Esophagus muscularis mucosa (tissue), 4 donors: ENCODE data around the gene SHB. TPM values are rescaled to one million over a fixed set of nuclear protein-coding genes. Genes with fewer than 3 reads are reported as not detected.

Experiments used
- DNase-seq: peaks from one replicate; pipeline ENCODE4 v3.0.0-alpha.2; 2017; ENCODE audit errors: extremely low spot score
- H3K27ac ChIP-seq, 4 donors: fragments of 200-600 bp; sonication (generic); replicated peaks in 1 of 4; 1 replicate in 3 of 4; 2 replicates in 1 of 4; pipeline ENCODE4 v1.5.1; 2016 to 2019; ENCODE audit warnings: mild to moderate bottlenecking in 1 of 4
- H3K27me3 ChIP-seq, 4 donors: fragments of 200-600 bp; sonication (generic); one replicate each; pipeline versions ENCODE4 v1.5.1 to v1.6.0; 2016 to 2019
- H3K36me3 ChIP-seq, 4 donors: fragments of 200-600 bp; sonication (generic); one replicate each; pipeline ENCODE4 v1.5.1; 2016 to 2019
- H3K4me1 ChIP-seq, 4 donors: fragments of 200-600 bp; sonication (generic); one replicate each; pipeline ENCODE4 v1.5.1; 2016 to 2019
- H3K4me3 ChIP-seq, 4 donors: fragments of 200-600 bp; sonication (generic); 1 replicate in 2 of 4; 2 replicates in 2 of 4; pipeline ENCODE4 v1.5.1; 2016 to 2019; ENCODE audit warnings: mild to moderate bottlenecking in 4 of 4, moderate library complexity in 1 of 4
- H3K9me3 ChIP-seq, 4 donors: fragments of 200-600 bp; sonication (generic); 1 replicate in 3 of 4; 2 replicates in 1 of 4; pipeline ENCODE4 v1.5.1; 2016 to 2019
- EP300 ChIP-seq: sonication (generic); formaldehyde crosslinking; IDR thresholded peaks from one replicate; pipeline ENCODE4 v1.6.1; 2017; ENCODE audit warnings: antibody characterized with exemption
- POLR2A ChIP-seq: fragments of 450-650 bp; IDR thresholded peaks from one replicate; pipeline ENCODE4 v1.6.1; 2017; ENCODE audit warnings: antibody characterized with exemption, moderate library complexity, mild to moderate bottlenecking, low read depth
- POLR2AphosphoS5 ChIP-seq, 2 donors: sonication (generic); formaldehyde crosslinking; IDR thresholded peaks; one replicate each; pipeline ENCODE4 v1.6.1; 2017; ENCODE audit warnings: antibody characterized with exemption in 2 of 2
- WGBS: methylation state at CpG from one replicate; pipeline ENCODE4 v1.1.5; 2018; 5-methylcytosine and 5-hydroxymethylcytosine counted together
- intact Hi-C: fragments of 100-400 bp; cut with DNase I; formaldehyde crosslinking; loops from one replicate; pipeline ENCODE4 v1.15.1; 2023
- total RNA-seq, 4 donors: library from RNA; depleted of rRNA; stranded (reverse); fragments of >200 nt; gene quantifications; one replicate each; pipeline versions ENCODE4 v1.1.0 to v1.2.1, GENCODE V29; 2016
- TF ChIP-seq, protein P1 (sequence below), 3 experiments: fragments of 200-600 bp in 2 of 3; fragments of 450-650 bp in 1 of 3; sonication (generic) in 2 of 3; IDR thresholded peaks; one replicate each; pipeline ENCODE4 v1.5.1; 2017 to 2019; ENCODE audit warnings: antibody characterized with exemption in 3 of 3, mild to moderate bottlenecking in 2 of 3, moderate library complexity in 1 of 3

The SHB gene
- total RNA-seq, 4 donors from 2014 or later = 16.6 to 21.2 (median 21.0) TPM

DNA sequence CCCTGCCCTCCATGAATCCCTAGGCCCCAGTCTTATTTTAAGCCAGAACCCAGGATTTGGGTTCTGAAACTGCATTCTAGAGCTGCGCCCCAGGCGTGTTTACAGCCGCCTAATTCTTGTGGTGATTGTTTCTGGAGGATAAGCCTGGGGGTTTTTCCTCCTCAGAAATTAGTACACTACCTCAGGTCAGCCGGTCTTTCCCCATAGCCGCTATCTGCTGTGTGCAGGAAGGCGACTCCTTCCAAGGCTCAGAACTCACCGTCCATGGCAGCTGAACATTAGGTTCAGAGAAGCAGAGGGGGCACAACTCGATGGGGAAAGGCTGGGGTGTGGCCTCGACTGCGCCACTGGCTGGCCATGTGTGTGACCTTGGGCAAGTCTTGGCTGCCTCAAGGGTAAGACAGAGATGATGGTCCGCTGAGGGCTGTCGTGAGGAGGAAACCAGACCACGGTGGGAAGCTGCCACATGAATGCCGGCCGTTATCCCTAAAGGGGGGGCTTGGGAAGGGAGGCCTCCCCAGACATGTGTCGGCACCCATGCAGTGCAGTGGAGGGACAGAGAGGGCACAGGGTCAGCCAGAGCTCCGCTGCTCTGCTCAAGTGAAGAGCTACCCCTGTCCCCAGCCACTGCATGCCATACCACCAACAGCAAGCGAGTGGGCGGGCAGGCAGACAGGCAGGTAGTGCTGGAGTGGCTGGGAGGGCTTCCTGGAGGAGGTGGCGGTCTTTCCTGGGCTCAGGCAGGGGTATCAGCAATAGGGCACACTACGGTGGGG, 28.9 kb downstream of the SHB start:
- WGBS = 94% methylated on average over 21 of the region's 21 CpGs
- H3K9me3 ChIP-seq = no peaks in the 10 kb centered on the region
- TF ChIP-seq POLR2A (no peak), POLR2AphosphoS5 (IDR thresholded peaks at IDR 0.05) (no peak), EP300 (no peak)
- TF ChIP-seq, protein P1, sequence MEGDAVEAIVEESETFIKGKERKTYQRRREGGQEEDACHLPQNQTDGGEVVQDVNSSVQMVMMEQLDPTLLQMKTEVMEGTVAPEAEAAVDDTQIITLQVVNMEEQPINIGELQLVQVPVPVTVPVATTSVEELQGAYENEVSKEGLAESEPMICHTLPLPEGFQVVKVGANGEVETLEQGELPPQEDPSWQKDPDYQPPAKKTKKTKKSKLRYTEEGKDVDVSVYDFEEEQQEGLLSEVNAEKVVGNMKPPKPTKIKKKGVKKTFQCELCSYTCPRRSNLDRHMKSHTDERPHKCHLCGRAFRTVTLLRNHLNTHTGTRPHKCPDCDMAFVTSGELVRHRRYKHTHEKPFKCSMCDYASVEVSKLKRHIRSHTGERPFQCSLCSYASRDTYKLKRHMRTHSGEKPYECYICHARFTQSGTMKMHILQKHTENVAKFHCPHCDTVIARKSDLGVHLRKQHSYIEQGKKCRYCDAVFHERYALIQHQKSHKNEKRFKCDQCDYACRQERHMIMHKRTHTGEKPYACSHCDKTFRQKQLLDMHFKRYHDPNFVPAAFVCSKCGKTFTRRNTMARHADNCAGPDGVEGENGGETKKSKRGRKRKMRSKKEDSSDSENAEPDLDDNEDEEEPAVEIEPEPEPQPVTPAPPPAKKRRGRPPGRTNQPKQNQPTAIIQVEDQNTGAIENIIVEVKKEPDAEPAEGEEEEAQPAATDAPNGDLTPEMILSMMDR (IDR thresholded peaks at IDR 0.05) = no peak
- DNase-seq = no peak
- no peak overlapping the region for H3K4me3 ChIP-seq
- H3K27ac ChIP-seq = no peak overlapping the region
- peaks cover 54 to 86% (median 65%) of the 10 kb centered on the region in 4 donors for H3K4me1 ChIP-seq
- no peaks in the 10 kb centered on the region for H3K27me3 ChIP-seq
- intact Hi-C loops = no loop called here
- no peaks in the 10 kb centered on the region for H3K36me3 ChIP-seq

GRCh38 chr9:38039090-38039906, 29.7 kb downstream of the SHB start:
- DNase-seq = no peak
- TF ChIP-seq EP300 = no peak
- TF ChIP-seq, protein P1 (IDR thresholded peaks at IDR 0.05) = no peak
- intact Hi-C loops = no loop called here
- Histone ChIP-seq H3K27me3 (no peaks in the 10 kb centered on the region), H3K36me3 (no peaks in the 10 kb centered on the region), H3K9me3 (no peaks in the 10 kb centered on the region), H3K4me3 (no peak overlapping the region), H3K4me1 (peaks cover 54 to 80% (median 63%) of the 10 kb centered on the region in 4 donors), H3K27ac (no peak overlapping the region)
- WGBS = 73% methylated on average over 16 of the region's 16 CpGs

- no peak for DNase-seq
- Histone ChIP-seq H3K4me3 (no peak overlapping the region), H3K27ac (peak overlapping the region in 1 of 4 donors; percentile 48), H3K36me3 (no peaks in the 10 kb centered on the region), H3K27me3 (no peaks in the 10 kb centered on the region), H3K4me1 (peaks cover 52 to 72% (median 55%) of the 10 kb centered on the region in 4 donors), H3K9me3 (no peaks in the 10 kb centered on the region)
- intact Hi-C loops = no loop called here
- WGBS = 59% methylated on average over 15 of the region's 15 CpGs
- TF ChIP-seq, protein P1 (IDR thresholded peaks at IDR 0.05) = no peak
- TF ChIP-seq EP300 (no peak), POLR2AphosphoS5 (IDR thresholded peaks at IDR 0.05) (no peak), POLR2A (no peak)
Measured at GRCh38 chr9:38038307-38039089, 30.5 kb downstream of the SHB start.

GRCh38 chr9:38037981-38038306, 31.1 kb downstream of the SHB start:
- peak overlapping the region in 2 of 4 donors; percentile 30 to 48 for H3K27ac ChIP-seq
- TF ChIP-seq, protein P1 (IDR thresholded peaks at IDR 0.05) = no peak
- TF ChIP-seq POLR2A (no peak), EP300 (no peak), POLR2AphosphoS5 (IDR thresholded peaks at IDR 0.05) (no peak)
- H3K4me3 ChIP-seq = no peak overlapping the region
- H3K9me3 ChIP-seq = no peaks in the 10 kb centered on the region
- no peaks in the 10 kb centered on the region for H3K36me3 ChIP-seq
- WGBS = 79% methylated on average over 5 of the region's 5 CpGs
- intact Hi-C loops = no loop called here
- no peak for DNase-seq
- no peaks in the 10 kb centered on the region for H3K27me3 ChIP-seq
- peaks cover 51 to 71% (median 53%) of the 10 kb centered on the region in 4 donors for H3K4me1 ChIP-seq
